Measurements from ENCODE around the gene POLDIP2. TPM values are rescaled to one million over a fixed set of nuclear protein-coding genes. Genes with fewer than 3 reads are reported as not detected.

Gene POLDIP2
- total and polyA plus RNA-seq, 2 of the 13 experiments (the other 11 are each of a cell fraction or from before 2014, with no cell fraction given): 85.9 to 114 TPM

DNA sequence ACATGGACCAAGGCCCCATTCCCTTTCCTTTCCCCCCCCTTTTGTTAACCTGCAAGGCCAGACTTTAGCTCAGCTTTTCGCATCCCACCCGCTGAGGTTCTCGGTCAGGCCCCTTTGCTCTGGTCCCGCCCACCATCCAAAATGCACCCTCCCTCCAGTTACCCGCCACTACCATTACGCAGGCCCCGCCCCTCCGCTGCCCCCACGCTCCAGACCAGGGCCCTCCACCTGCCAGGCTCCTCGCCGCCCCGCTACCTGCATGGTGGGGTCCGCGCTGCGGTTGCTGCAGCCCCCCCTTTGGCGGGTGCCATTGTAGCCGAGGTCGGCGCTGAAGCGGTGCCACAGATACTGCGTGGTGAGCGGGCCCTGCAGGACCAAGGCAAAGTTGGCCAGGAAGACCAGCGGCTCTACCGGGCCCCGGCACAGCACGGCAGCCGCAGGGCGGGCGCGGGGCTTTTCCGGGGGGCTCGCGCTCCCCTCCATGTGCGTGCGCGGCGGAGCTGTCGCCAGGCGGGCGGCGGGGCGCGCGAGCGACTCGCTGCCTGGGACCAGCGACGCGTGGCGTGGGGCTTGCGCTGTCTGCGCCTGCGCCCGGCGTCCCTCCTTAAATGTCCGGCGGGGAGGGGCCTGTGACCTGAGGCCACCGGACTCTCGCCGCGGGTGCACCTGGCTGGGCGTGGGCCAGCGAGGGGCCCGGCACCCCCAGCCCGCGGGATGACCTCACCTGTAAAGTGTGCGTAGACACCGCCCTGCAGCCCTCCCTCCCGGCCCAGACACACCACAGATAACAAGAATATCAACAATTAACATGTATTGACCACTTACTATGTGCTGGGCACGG is 48.5 kb upstream of the POLDIP2 start, which contains the start of gene SLC46A1 (continued):
- TF ChIP-seq KMT2B (CRISPR knock-in tag; IDR thresholded peaks at IDR 0.05) (0 out of 2 replicates have a peak, but pooled peaks have one; percentile 28), ZNF7 (CRISPR knock-in tag; IDR thresholded peaks at IDR 0.05) (no peak), GMEB2 (CRISPR knock-in tag; IDR thresholded peaks at IDR 0.05; ENCODE audit: low read depth) (no peak), ZBTB40 (IDR thresholded peaks at IDR 0.05) (no peak), ZBTB40 (CRISPR knock-in tag; IDR thresholded peaks at IDR 0.05) (no peak), ZNF580 (CRISPR knock-in tag; IDR thresholded peaks at IDR 0.05; ENCODE audit: borderline replicate concordance, low read depth) (no peak), ISL2 (CRISPR knock-in tag; IDR thresholded peaks at IDR 0.05) (no peak), REXO4 (CRISPR knock-in tag; IDR thresholded peaks at IDR 0.05; ENCODE audit: borderline replicate concordance) (no peak), ZNF446 (CRISPR knock-in tag; IDR thresholded peaks at IDR 0.05) (no peak), HIC2 (CRISPR knock-in tag; IDR thresholded peaks at IDR 0.05; ENCODE audit: low read depth) (no peak), NFE2L2 (IDR thresholded peaks at IDR 0.05; ENCODE audit: low read length) (no peak), SRF (IDR thresholded peaks at IDR 0.05; ENCODE audit: low read depth, low read length) (no peak), ZNF546 (CRISPR knock-in tag; conservative IDR thresholded peaks at IDR 0.05) (no peak; the same call in 1 of the 2 replicates)
- TF ChIP-seq, protein P1, sequence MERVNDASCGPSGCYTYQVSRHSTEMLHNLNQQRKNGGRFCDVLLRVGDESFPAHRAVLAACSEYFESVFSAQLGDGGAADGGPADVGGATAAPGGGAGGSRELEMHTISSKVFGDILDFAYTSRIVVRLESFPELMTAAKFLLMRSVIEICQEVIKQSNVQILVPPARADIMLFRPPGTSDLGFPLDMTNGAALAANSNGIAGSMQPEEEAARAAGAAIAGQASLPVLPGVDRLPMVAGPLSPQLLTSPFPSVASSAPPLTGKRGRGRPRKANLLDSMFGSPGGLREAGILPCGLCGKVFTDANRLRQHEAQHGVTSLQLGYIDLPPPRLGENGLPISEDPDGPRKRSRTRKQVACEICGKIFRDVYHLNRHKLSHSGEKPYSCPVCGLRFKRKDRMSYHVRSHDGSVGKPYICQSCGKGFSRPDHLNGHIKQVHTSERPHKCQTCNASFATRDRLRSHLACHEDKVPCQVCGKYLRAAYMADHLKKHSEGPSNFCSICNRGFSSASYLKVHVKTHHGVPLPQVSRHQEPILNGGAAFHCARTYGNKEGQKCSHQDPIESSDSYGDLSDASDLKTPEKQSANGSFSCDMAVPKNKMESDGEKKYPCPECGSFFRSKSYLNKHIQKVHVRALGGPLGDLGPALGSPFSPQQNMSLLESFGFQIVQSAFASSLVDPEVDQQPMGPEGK (CRISPR knock-in tag; IDR thresholded peaks at IDR 0.05): peak; percentile 77
